NCI-H460 (cell line): Measurements from ENCODE around the gene CISH. TPM values are rescaled to one million over a fixed set of nuclear protein-coding genes. Genes with fewer than 3 reads are reported as not detected.

Experiments used
- DNase-seq: peaks from one replicate; pipeline ENCODE4 v3.0.0-alpha.2; 2016; ENCODE audit warnings: low read depth; ENCODE audit errors: extremely low read depth
- polyA plus RNA-seq: library from polyadenylated mRNA; depleted of rRNA; stranded (reverse); fragments of >200 nt; gene quantifications from 2 replicates; pipeline ENCODE4 v1.2.3, GENCODE V29; 2014; cell fraction: nucleus; rRNA removed
- total RNA-seq: library from RNA; depleted of rRNA; stranded (reverse); fragments of >200 nt; shearing (Covaris generic); gene quantifications from 2 replicates; pipeline ENCODE4 v1.2.3, GENCODE V29; 2014; rRNA removed

CISH gene
- total RNA-seq = 0.20 and 0.40 TPM in 2 replicates
- 0.18 and 1.8 TPM in 2 replicates for polyA plus RNA-seq

- peak; percentile 69 for DNase-seq
Measured at GRCh38 chr3:50611464-50612233, at the start of gene CISH. CISH (minus strand) TSS chr3:50611774; CDS start chr3:50611650, 124 bp downstream.

- no peak for DNase-seq
Measured at GRCh38 chr3:50660386-50660785, 48.8 kb upstream of the CISH start.

GRCh38 chr3:50658831-50659230 is 47.3 kb upstream of the CISH start:
- no peak for DNase-seq

GRCh38 chr3:50658416-50658815 is 46.8 kb upstream of the CISH start:
- no peak for DNase-seq

GRCh38 chr3:50657816-50658215 is 46.2 kb upstream of the CISH start:
- DNase-seq = no peak

GRCh38 chr3:50657407-50657806 is 45.8 kb upstream of the CISH start:
- DNase-seq = no peak

- no peak for DNase-seq
Measured at GRCh38 chr3:50656417-50657195, 45.0 kb upstream of the CISH start.

- DNase-seq = no peak
Measured at GRCh38 chr3:50655009-50655830, 43.6 kb upstream of the CISH start.

GRCh38 chr3:50653937-50654595 is 42.5 kb upstream of the CISH start:
- no peak for DNase-seq

- DNase-seq = no peak
Measured at GRCh38 chr3:50652709-50653108, 41.1 kb upstream of the CISH start.

- no peak for DNase-seq
Measured at GRCh38 chr3:50651920-50652529, 40.5 kb upstream of the CISH start.

GRCh38 chr3:50651445-50651844 is 39.9 kb upstream of the CISH start:
- DNase-seq = no peak

GRCh38 chr3:50650018-50650417 is 38.4 kb upstream of the CISH start:
- DNase-seq = no peak

GRCh38 chr3:50649451-50649931 is 37.9 kb upstream of the CISH start:
- DNase-seq = no peak

- DNase-seq = no peak
Measured at GRCh38 chr3:50648944-50649343, 37.4 kb upstream of the CISH start.

GRCh38 chr3:50648313-50648712 is 36.7 kb upstream of the CISH start:
- no peak for DNase-seq

- DNase-seq = no peak
Measured at GRCh38 chr3:50645378-50645777, 33.8 kb upstream of the CISH start.

GRCh38 chr3:50644561-50644960 is 33.0 kb upstream of the CISH start:
- DNase-seq = no peak

- DNase-seq = no peak
Measured at GRCh38 chr3:50642382-50642781, 30.8 kb upstream of the CISH start.

GRCh38 chr3:50639055-50639494 is 27.5 kb upstream of the CISH start:
- no peak for DNase-seq
